ENCODE results near the gene DHX30.

Gene DHX30

GRCh38 chr3:47852604-47853602 lies 50.0 kb downstream of the DHX30 start:
- no peak for DNase-seq (ENCODE audit: low read depth in 2 of 2)

- DNase-seq (ENCODE audit: low read depth in 2 of 2): no peak
Measured at GRCh38 chr3:47854267-47854666, 51.3 kb downstream of the DHX30 start.

GRCh38 chr3:47854720-47855455 lies 52.0 kb downstream of the DHX30 start:
- no peak for DNase-seq (ENCODE audit: low read depth in 2 of 2)

GRCh38 chr3:47855461-47856383 lies 52.8 kb downstream of the DHX30 start:
- no peak for DNase-seq (ENCODE audit: low read depth in 2 of 2)

- DNase-seq (ENCODE audit: low read depth in 2 of 2): no peak
Measured at GRCh38 chr3:47856669-47857068, 53.7 kb downstream of the DHX30 start.

GRCh38 chr3:47857151-47857550 lies 54.2 kb downstream of the DHX30 start:
- DNase-seq (ENCODE audit: low read depth in 2 of 2): no peak

GRCh38 chr3:47859956-47860605 lies 57.1 kb downstream of the DHX30 start:
- no peak for DNase-seq (ENCODE audit: low read depth in 2 of 2)

- DNase-seq (ENCODE audit: low read depth in 2 of 2): no peak
Measured at GRCh38 chr3:47863391-47864128, 60.6 kb downstream of the DHX30 start.

GRCh38 chr3:47865192-47865591 lies 62.3 kb downstream of the DHX30 start:
- DNase-seq (ENCODE audit: low read depth in 2 of 2): no peak

GRCh38 chr3:47867451-47868044 lies 64.6 kb downstream of the DHX30 start:
- DNase-seq (ENCODE audit: low read depth in 2 of 2): no peak

GRCh38 chr3:47868306-47868705 lies 65.4 kb downstream of the DHX30 start:
- no peak for DNase-seq (ENCODE audit: low read depth in 2 of 2)

GRCh38 chr3:47870156-47870555 lies 67.2 kb downstream of the DHX30 start:
- DNase-seq (ENCODE audit: low read depth in 2 of 2): no peak

- no peak for DNase-seq (ENCODE audit: low read depth in 2 of 2)
Measured at GRCh38 chr3:47870702-47871260, 67.8 kb downstream of the DHX30 start.

GRCh38 chr3:47871389-47871788 lies 68.5 kb downstream of the DHX30 start:
- DNase-seq (ENCODE audit: low read depth in 2 of 2): no peak

GRCh38 chr3:47872916-47873315 lies 70.0 kb downstream of the DHX30 start:
- DNase-seq (ENCODE audit: low read depth in 2 of 2): no peak

GRCh38 chr3:47874438-47874837 lies 71.5 kb downstream of the DHX30 start:
- no peak for DNase-seq (ENCODE audit: low read depth in 2 of 2)

- DNase-seq (ENCODE audit: low read depth in 2 of 2): no peak
Measured at GRCh38 chr3:47874913-47875312, 72.0 kb downstream of the DHX30 start.

GRCh38 chr3:47877290-47877689 lies 74.4 kb downstream of the DHX30 start:
- DNase-seq (ENCODE audit: low read depth in 2 of 2): no peak

- no peak for DNase-seq (ENCODE audit: low read depth in 2 of 2)
Measured at GRCh38 chr3:47877719-47878118, 74.8 kb downstream of the DHX30 start.

GRCh38 chr3:47882338-47882737 lies 79.4 kb downstream of the DHX30 start:
- DNase-seq (ENCODE audit: low read depth in 2 of 2): no peak
